ENCODE measurements around the gene OMA1. TPM values are rescaled to one million over a fixed set of nuclear protein-coding genes. Genes with fewer than 3 reads are reported as not detected.

OMA1 gene
- polyA plus RNA-seq, 1 donor (not counting 4 experiments of a cell fraction or from before 2014, with no cell fraction given): 16.3 TPM

DNA sequence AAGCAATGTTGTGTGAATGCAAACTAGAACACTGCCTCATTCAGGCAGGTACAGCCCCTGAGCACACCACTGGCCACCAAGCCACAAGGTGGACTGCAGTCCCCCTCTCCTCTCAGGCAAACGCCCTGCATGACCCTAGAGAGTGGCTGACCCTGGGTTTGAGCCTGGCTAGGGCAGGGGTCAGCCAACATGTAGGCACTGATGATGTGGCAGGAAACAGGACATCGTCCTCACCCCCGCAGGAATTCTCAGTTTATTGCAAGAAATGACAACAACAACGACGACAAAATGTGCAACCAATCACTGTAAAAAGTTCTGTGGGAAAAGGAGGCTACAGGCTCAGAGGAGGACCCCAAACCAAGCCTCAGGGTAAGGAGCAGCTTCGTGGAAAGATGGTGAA is 81.3 kb downstream of the OMA1 start:
- dilution Hi-C loops (cut with MboI; ENCODE audit: extremely low pct_ligation_motif_present, low sequenced_read_pairs): no loop called here
- FAIRE-seq: no peak
- no peaks in the 10 kb centered on the region for H3K27me3 ChIP-seq (ENCODE audit: control insufficient read depth, extremely low read depth, insufficient read depth, low read length)
- no peaks in the 10 kb centered on the region for H3K9me1 ChIP-seq (ENCODE audit: control insufficient read depth, extremely low read depth, insufficient read depth, low read length)
- H3K4me1 ChIP-seq (ENCODE audit: control insufficient read depth, extremely low read depth, insufficient read depth, low read length): no peaks in the 10 kb centered on the region
- H3K4me3 ChIP-seq (ENCODE audit: control insufficient read depth in 2 of 3, extremely low read depth in 1 of 3, insufficient read depth in 2 of 3, low read depth in 1 of 3, low read length in 3 of 3): no peak overlapping the region
- no peak overlapping the region for H2AFZ ChIP-seq (ENCODE audit: control insufficient read depth, low read length)
- DNase-seq (ENCODE audit: low read depth, low spot score): no peak
- H3K79me2 ChIP-seq (ENCODE audit: control insufficient read depth, insufficient read depth, low read length): no peaks in the 10 kb centered on the region
- peaks cover 0 to 3% of the 10 kb centered on the region in 2 experiments for H3K36me3 ChIP-seq (ENCODE audit: control insufficient read depth in 2 of 2, extremely low read depth in 1 of 2, insufficient read depth in 2 of 2, low read length in 2 of 2)
- H3K4me2 ChIP-seq (ENCODE audit: control insufficient read depth, extremely low read depth, insufficient read depth, low read depth, low read length): no peak overlapping the region
- no peak overlapping the region for H3K9ac ChIP-seq (ENCODE audit: control insufficient read depth, extremely low read depth, insufficient read depth, low read length)
- H3K9me3 ChIP-seq (ENCODE audit: control insufficient read depth, low read depth, low read length): no peaks in the 10 kb centered on the region
- H3K27ac ChIP-seq (ENCODE audit: control insufficient read depth, insufficient read depth, low read length): no peak overlapping the region
- no peak for TF ChIP-seq EZH2 (IDR thresholded peaks at IDR 0.05; ENCODE audit: low read length)
- TF ChIP-seq, protein P1, sequence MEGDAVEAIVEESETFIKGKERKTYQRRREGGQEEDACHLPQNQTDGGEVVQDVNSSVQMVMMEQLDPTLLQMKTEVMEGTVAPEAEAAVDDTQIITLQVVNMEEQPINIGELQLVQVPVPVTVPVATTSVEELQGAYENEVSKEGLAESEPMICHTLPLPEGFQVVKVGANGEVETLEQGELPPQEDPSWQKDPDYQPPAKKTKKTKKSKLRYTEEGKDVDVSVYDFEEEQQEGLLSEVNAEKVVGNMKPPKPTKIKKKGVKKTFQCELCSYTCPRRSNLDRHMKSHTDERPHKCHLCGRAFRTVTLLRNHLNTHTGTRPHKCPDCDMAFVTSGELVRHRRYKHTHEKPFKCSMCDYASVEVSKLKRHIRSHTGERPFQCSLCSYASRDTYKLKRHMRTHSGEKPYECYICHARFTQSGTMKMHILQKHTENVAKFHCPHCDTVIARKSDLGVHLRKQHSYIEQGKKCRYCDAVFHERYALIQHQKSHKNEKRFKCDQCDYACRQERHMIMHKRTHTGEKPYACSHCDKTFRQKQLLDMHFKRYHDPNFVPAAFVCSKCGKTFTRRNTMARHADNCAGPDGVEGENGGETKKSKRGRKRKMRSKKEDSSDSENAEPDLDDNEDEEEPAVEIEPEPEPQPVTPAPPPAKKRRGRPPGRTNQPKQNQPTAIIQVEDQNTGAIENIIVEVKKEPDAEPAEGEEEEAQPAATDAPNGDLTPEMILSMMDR (optimal IDR thresholded peaks at IDR 0.05 in 1 of 3, IDR thresholded peaks at IDR 0.05 in 1 of 3, conservative IDR thresholded peaks at IDR 0.05 in 1 of 3; ENCODE audit: extremely low read depth in 1 of 3, insufficient read depth in 2 of 3, low read length in 3 of 3): no peak
- H4K20me1 ChIP-seq (ENCODE audit: control insufficient read depth, extremely low read depth, insufficient read depth, low read length): no peaks in the 10 kb centered on the region

DNA sequence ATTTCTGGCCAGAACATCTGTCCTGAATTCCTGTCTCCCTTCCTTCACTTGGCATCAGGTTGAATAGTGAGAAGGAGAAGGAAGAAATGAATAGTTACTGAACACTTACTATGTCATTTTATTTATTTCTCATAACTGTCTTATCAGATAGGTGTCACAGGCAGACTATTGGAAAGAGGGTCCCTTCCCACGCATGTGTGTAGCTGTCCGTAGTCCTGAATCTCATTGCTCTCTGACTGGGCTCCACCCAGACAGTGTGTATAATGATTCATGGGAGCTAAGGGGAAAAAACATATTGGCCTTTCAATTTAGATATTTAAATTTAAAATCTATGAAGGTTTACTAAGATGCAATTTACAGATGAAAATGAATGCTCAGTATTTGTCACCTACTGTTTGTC is 86.1 kb downstream of the OMA1 start:
- Histone ChIP-seq H3K4me1 (ENCODE audit: control insufficient read depth, extremely low read depth, insufficient read depth, low read length) (no peaks in the 10 kb centered on the region), H3K4me3 (ENCODE audit: control insufficient read depth in 2 of 3, extremely low read depth in 1 of 3, insufficient read depth in 2 of 3, low read depth in 1 of 3, low read length in 3 of 3) (no peak overlapping the region), H2AFZ (ENCODE audit: control insufficient read depth, low read length) (no peak overlapping the region), H3K27ac (ENCODE audit: control insufficient read depth, insufficient read depth, low read length) (no peak overlapping the region), H4K20me1 (ENCODE audit: control insufficient read depth, extremely low read depth, insufficient read depth, low read length) (no peaks in the 10 kb centered on the region), H3K4me2 (ENCODE audit: control insufficient read depth, extremely low read depth, insufficient read depth, low read depth, low read length) (no peak overlapping the region), H3K9me1 (ENCODE audit: control insufficient read depth, extremely low read depth, insufficient read depth, low read length) (no peaks in the 10 kb centered on the region), H3K9me3 (ENCODE audit: control insufficient read depth, low read depth, low read length) (no peaks in the 10 kb centered on the region), H3K36me3 (ENCODE audit: control insufficient read depth in 2 of 2, extremely low read depth in 1 of 2, insufficient read depth in 2 of 2, low read length in 2 of 2) (no peaks in the 10 kb centered on the region), H3K27me3 (ENCODE audit: control insufficient read depth, extremely low read depth, insufficient read depth, low read length) (no peaks in the 10 kb centered on the region), H3K9ac (ENCODE audit: control insufficient read depth, extremely low read depth, insufficient read depth, low read length) (no peak overlapping the region), H3K79me2 (ENCODE audit: control insufficient read depth, insufficient read depth, low read length) (no peaks in the 10 kb centered on the region)
- TF ChIP-seq, protein P1 (optimal IDR thresholded peaks at IDR 0.05 in 1 of 3, IDR thresholded peaks at IDR 0.05 in 1 of 3, conservative IDR thresholded peaks at IDR 0.05 in 1 of 3; ENCODE audit: extremely low read depth in 1 of 3, insufficient read depth in 2 of 3, low read length in 3 of 3): no peak
- no peak for TF ChIP-seq EZH2 (IDR thresholded peaks at IDR 0.05; ENCODE audit: low read length)
- FAIRE-seq (no peak), DNase-seq (ENCODE audit: low read depth, low spot score) (no peak)
- dilution Hi-C loops (cut with MboI; ENCODE audit: extremely low pct_ligation_motif_present, low sequenced_read_pairs): no loop called here

All from keratinocyte (primary cell).